OCI-LY3 (cell line): ENCODE results near the gene HUS1B.

Source experiments
- H2AFZ ChIP-seq: fragments of 200-600, 300-600 bp; shearing (Covaris generic); 2 replicates; pipeline ENCODE4 v1.6.0; 2014; ENCODE audit warnings: antibody characterized with exemption, low read depth, low read length
- H3K27ac ChIP-seq: fragments of 200-600, 300-600 bp; sonication (generic); 2 replicates; pipeline ENCODE4 v1.5.1; 2014; ENCODE audit warnings: mild to moderate bottlenecking, low read length, moderate library complexity, mixed read lengths
- H3K27me3 ChIP-seq: fragments of 200-600, 300-600 bp; sonication (generic); 2 replicates; pipeline ENCODE4 v1.6.1; 2014; ENCODE audit warnings: low read depth, low read length, mixed read lengths
- H3K36me3 ChIP-seq: fragments of 200-600, 300-600 bp; sonication (generic); replicated peaks from 2 replicates; pipeline ENCODE3; 2014; ENCODE audit warnings: low read depth, low read length, mixed read lengths
- H3K4me1 ChIP-seq: fragments of 300-600, 200-600 bp; sonication (generic); 2 replicates; pipeline ENCODE4 v1.6.1; 2014; ENCODE audit warnings: low read length, mixed read lengths
- H3K4me2 ChIP-seq: fragments of 200-600, 300-600 bp; sonication (generic); 2 replicates; pipeline ENCODE4 v1.6.1; 2014; ENCODE audit warnings: low read length, mixed read lengths
- H3K4me3 ChIP-seq: fragments of 300-600, 200-600 bp; sonication (generic); 2 replicates; pipeline ENCODE4 v1.5.1; 2014; ENCODE audit warnings: antibody characterized with exemption, mild to moderate bottlenecking, low read length, moderate library complexity
- H3K79me2 ChIP-seq: fragments of 300-600, 200-600 bp; shearing (Covaris generic); 2 replicates; pipeline ENCODE4 v1.6.1; 2014; ENCODE audit warnings: mild to moderate bottlenecking, low read length, mixed read lengths
- H3K9ac ChIP-seq: fragments of 300-600, 200-600 bp; shearing (Covaris generic); 2 replicates; pipeline ENCODE4 v1.6.0; 2014; ENCODE audit warnings: mild to moderate bottlenecking, low read length, moderate library complexity
- H3K9me3 ChIP-seq: fragments of 200-600, 300-600 bp; shearing (Covaris generic); 2 replicates; pipeline ENCODE4 v1.6.1; 2014; ENCODE audit warnings: low read length, mixed read lengths; ENCODE audit not compliant: insufficient read depth
- H4K20me1 ChIP-seq: fragments of 200-600, 300-600 bp; sonication (generic); 2 replicates; pipeline ENCODE4 v1.6.1; 2016; ENCODE audit warnings: low read length, mixed read lengths; ENCODE audit not compliant: insufficient read depth
- EZH2phosphoT487 ChIP-seq: fragments of 200-600 bp; shearing (Covaris generic); IDR thresholded peaks from 2 replicates; pipeline ENCODE4 v1.6.1; 2018; ENCODE audit warnings: antibody characterized with exemption, mixed run types, low read depth
- TF ChIP-seq, protein P1 (sequence below): fragments of 200-600, 300-600 bp; sonication (generic); IDR thresholded peaks from 2 replicates; pipeline ENCODE4 v1.5.1; 2014; ENCODE audit warnings: antibody characterized with exemption, low read length, low read depth

HUS1B gene

DNA sequence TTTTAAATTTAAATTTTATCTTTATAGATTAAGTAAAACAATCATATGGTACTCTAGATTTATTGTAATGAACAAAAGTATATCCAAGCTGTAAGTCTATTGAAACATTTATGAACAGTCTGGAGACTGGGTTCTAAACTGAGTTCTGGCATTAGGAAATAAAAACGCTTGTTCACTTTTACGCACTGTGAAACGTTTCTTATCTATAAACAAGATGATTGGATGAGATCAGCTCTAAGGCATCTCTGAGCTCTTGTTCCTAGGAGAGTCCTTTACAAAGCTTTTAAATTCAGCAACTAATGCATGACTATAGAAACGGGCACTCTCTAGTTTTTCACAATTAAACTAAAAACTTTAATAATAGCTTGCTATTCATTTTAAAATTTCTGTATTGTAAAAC is 6.8 kb downstream of the HUS1B start:
- Histone ChIP-seq H3K27ac (no peak overlapping the region), H3K9me3 (no peaks in the 10 kb centered on the region), H3K4me1 (peaks cover 6% of the 10 kb centered on the region), H4K20me1 (no peaks in the 10 kb centered on the region), H3K27me3 (no peaks in the 10 kb centered on the region), H2AFZ (no peak overlapping the region), H3K4me3 (no peak overlapping the region), H3K36me3 (no peaks in the 10 kb centered on the region), H3K9ac (no peak overlapping the region), H3K79me2 (no peaks in the 10 kb centered on the region), H3K4me2 (no peak overlapping the region)
- TF ChIP-seq, protein P1, sequence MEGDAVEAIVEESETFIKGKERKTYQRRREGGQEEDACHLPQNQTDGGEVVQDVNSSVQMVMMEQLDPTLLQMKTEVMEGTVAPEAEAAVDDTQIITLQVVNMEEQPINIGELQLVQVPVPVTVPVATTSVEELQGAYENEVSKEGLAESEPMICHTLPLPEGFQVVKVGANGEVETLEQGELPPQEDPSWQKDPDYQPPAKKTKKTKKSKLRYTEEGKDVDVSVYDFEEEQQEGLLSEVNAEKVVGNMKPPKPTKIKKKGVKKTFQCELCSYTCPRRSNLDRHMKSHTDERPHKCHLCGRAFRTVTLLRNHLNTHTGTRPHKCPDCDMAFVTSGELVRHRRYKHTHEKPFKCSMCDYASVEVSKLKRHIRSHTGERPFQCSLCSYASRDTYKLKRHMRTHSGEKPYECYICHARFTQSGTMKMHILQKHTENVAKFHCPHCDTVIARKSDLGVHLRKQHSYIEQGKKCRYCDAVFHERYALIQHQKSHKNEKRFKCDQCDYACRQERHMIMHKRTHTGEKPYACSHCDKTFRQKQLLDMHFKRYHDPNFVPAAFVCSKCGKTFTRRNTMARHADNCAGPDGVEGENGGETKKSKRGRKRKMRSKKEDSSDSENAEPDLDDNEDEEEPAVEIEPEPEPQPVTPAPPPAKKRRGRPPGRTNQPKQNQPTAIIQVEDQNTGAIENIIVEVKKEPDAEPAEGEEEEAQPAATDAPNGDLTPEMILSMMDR: no peak
- TF ChIP-seq EZH2phosphoT487: no peak

DNA sequence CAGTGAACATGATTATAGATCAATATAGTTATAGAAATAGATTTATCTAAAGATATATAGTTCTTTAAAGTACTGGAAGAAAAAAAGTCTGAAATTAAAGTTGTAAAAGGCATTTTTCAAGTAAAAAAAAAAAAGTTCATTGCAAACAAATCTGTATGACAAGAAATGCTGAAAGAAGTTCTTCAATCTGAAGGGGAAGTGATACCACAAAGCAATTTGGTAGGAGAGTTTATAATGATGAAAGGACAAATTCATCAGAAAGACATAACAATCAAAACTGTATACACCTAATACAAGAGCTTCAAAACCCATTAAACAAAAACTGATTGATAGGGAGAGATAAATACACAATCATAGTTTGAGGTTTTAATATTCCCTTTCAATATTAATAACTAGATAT is 14.1 kb downstream of the HUS1B start:
- Histone ChIP-seq H3K4me2 (no peak overlapping the region), H4K20me1 (no peaks in the 10 kb centered on the region), H3K36me3 (no peaks in the 10 kb centered on the region), H3K4me1 (peaks cover 19% of the 10 kb centered on the region), H3K9ac (no peak overlapping the region), H3K9me3 (no peaks in the 10 kb centered on the region), H3K4me3 (no peak overlapping the region), H3K27ac (no peak overlapping the region), H3K27me3 (no peaks in the 10 kb centered on the region), H3K79me2 (peaks cover 10% of the 10 kb centered on the region), H2AFZ (no peak overlapping the region)
- TF ChIP-seq EZH2phosphoT487: no peak
- TF ChIP-seq, protein P1: no peak

DNA sequence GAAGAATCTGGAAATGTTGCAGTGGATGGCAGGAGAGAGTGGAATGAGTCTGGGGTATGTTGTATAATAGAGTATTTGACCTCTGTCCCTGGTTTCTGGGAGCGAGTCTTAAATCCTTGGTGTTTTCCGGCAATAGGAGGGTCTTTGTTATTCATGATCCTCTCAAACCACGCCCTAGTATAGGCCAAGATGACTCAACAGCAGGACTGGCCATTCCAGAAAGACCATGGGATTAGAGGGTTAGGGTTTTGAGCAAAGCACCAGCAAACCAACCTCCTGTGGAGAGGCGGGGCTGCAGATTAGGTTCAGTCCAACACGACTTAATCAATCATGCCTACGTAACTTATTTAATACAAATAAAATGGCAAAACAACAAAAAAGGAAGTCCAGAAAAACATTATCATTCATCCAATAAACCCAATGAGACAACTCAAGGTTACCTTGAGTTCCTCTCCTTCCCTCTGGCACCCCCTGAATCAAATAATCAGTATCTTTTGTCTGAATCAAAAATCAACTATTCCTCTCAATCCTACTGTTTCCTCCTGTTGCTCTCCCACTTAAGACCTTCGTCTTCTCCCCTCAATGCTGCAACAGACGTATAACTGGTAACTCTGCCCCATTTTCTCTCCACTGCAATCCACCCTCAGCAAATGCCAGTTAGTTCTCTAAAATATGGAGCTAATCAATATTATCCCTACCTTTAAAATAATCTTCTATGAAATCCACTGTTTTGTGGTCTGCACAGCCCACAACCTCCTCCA is 15.5 kb downstream of the HUS1B start:
- no peaks in the 10 kb centered on the region for H3K27me3 ChIP-seq
- no peak overlapping the region for H2AFZ ChIP-seq
- H4K20me1 ChIP-seq: no peaks in the 10 kb centered on the region
- H3K4me2 ChIP-seq: no peak overlapping the region
- H3K36me3 ChIP-seq: no peaks in the 10 kb centered on the region
- H3K9ac ChIP-seq: no peak overlapping the region
- TF ChIP-seq, protein P1: no peak
- no peak for TF ChIP-seq EZH2phosphoT487
- H3K27ac ChIP-seq: no peak overlapping the region
- peaks cover 10% of the 10 kb centered on the region for H3K79me2 ChIP-seq
- H3K4me3 ChIP-seq: no peak overlapping the region
- no peaks in the 10 kb centered on the region for H3K9me3 ChIP-seq
- H3K4me1 ChIP-seq: peaks cover 31% of the 10 kb centered on the region

DNA sequence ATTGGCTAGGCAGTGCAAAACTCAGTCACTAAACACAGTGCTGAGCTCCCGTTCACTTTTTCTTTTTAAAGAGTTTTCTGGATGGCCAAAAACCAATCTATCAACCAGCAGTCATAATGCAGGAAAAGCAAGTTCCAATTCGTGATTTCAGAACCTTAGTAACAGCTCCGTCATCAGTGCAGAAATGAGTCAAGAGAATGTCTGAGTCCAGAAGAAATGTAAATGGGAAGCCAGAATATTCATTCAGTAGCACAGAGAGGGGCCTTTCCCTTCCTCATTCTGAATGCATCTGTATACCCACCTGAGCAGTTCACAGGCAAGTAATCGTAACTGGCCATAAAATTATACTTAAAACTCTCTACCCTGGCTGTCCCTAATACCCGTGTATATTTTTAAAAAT is 20.4 kb downstream of the HUS1B start:
- H3K36me3 ChIP-seq: peaks cover 4% of the 10 kb centered on the region
- H3K9ac ChIP-seq: peak overlapping the region; percentile 58
- H3K4me3 ChIP-seq: peak overlapping the region; percentile 53
- no peak overlapping the region for H2AFZ ChIP-seq
- no peaks in the 10 kb centered on the region for H3K9me3 ChIP-seq
- H3K79me2 ChIP-seq: peaks cover 3% of the 10 kb centered on the region; the same call in 1 of the 2 replicates
- peaks cover 47% of the 10 kb centered on the region for H3K4me1 ChIP-seq
- H3K27ac ChIP-seq: peak overlapping the region; percentile 98
- no peaks in the 10 kb centered on the region for H3K27me3 ChIP-seq
- peak overlapping the region; percentile 76 for H3K4me2 ChIP-seq
- H4K20me1 ChIP-seq: no peaks in the 10 kb centered on the region
- no peak for TF ChIP-seq EZH2phosphoT487
- TF ChIP-seq, protein P1: no peak
